HG02588 (cell line): ENCODE measurements around the gene TIMM23.
"Not testable (repeated sequence)": the region's sequence is repeated elsewhere in the genome, so short reads cannot be mapped to it uniquely, and the experiment has no call there.

Source experiments
- ATAC-seq: cut with Tn5 transposase; IDR thresholded peaks from one replicate; pipeline ENCODE4 v1.9.1; 2021; ENCODE audit warnings: mild to moderate bottlenecking, moderate library complexity; ENCODE audit not compliant: unreplicated experiment

Gene TIMM23

GRCh38 chr10:45985590-45985989 is 13.3 kb downstream of the TIMM23 start:
- ATAC-seq, result not testable (repeated sequence)

- ATAC-seq, result no peak
These were observed 25.3 kb downstream of the TIMM23 start for GRCh38 chr10:45997557-45997956.

GRCh38 chr10:45997994-45998763 is 25.9 kb downstream of the TIMM23 start:
- ATAC-seq, result no peak

- not testable (repeated sequence) for ATAC-seq
These were observed 27.7 kb downstream of the TIMM23 start for GRCh38 chr10:45999955-46000354.

GRCh38 chr10:46000538-46000937 is 28.2 kb downstream of the TIMM23 start:
- ATAC-seq, result no peak

GRCh38 chr10:46001187-46001756 is 29.0 kb downstream of the TIMM23 start:
- no peak for ATAC-seq

- ATAC-seq, result not testable (repeated sequence)
These were observed 29.9 kb downstream of the TIMM23 start for GRCh38 chr10:46002189-46002687.

GRCh38 chr10:46002916-46003693 is 30.8 kb downstream of the TIMM23 start:
- no peak for ATAC-seq

- no peak for ATAC-seq
These were observed 32.7 kb downstream of the TIMM23 start for GRCh38 chr10:46004963-46005362.

- no peak for ATAC-seq
These were observed 33.1 kb downstream of the TIMM23 start for GRCh38 chr10:46005383-46005782.

GRCh38 chr10:46006219-46006618 is 33.9 kb downstream of the TIMM23 start:
- ATAC-seq, result no peak

- no peak for ATAC-seq
These were observed 40.5 kb downstream of the TIMM23 start for GRCh38 chr10:46012746-46013145.

- no peak for ATAC-seq
These were observed 41.9 kb downstream of the TIMM23 start for GRCh38 chr10:46014206-46014605.

GRCh38 chr10:46014683-46015405 is 42.6 kb downstream of the TIMM23 start:
- ATAC-seq, result no peak

- no peak for ATAC-seq
These were observed 43.9 kb downstream of the TIMM23 start for GRCh38 chr10:46016190-46016589.

- no peak for ATAC-seq
These were observed 44.5 kb downstream of the TIMM23 start for GRCh38 chr10:46016811-46017210.

- no peak for ATAC-seq
These were observed 45.4 kb downstream of the TIMM23 start for GRCh38 chr10:46017733-46018132.

GRCh38 chr10:46018453-46019176 is 46.3 kb downstream of the TIMM23 start:
- no peak for ATAC-seq

GRCh38 chr10:46019177-46019528 is 46.9 kb downstream of the TIMM23 start:
- no peak for ATAC-seq

GRCh38 chr10:46019569-46020343 is 47.5 kb downstream of the TIMM23 start:
- ATAC-seq, result no peak
